PC-3 (cell line): ENCODE results near the gene SLC25A24. TPM values are rescaled to one million over a fixed set of nuclear protein-coding genes. Genes with fewer than 3 reads are reported as not detected.
"Not testable (repeated sequence)": the region's sequence is repeated elsewhere in the genome, so short reads cannot be mapped to it uniquely, and the experiment has no call there.

Experiments used
- ATAC-seq: fragments of 200-7000 bp; cut with Tn5 transposase; 2 replicates; pipeline ENCODE4 v1.9.1; 2020; ENCODE audit warnings: mild to moderate bottlenecking, moderate library complexity
- BruUV-seq: library from RNA; stranded (reverse); fragments of 400-500 nt; replicated peaks from 2 replicates; lab custom pipeline; 2021; lab: Mats Ljungman, UMichigan
- CTCF ChIA-PET: fragments of 300-600 bp; sonication (Branson Sonifier 250); formaldehyde crosslinking; loops from one replicate; lab custom pipeline; 2022; ENCODE audit warnings: antibody characterized with exemption; lab: Charles Lee
- POLR2A ChIA-PET: fragments of 300-600 bp; sonication (Branson Sonifier 250); formaldehyde crosslinking; loops from one replicate; lab custom pipeline; 2022; ENCODE audit warnings: antibody characterized with exemption; ENCODE audit not compliant: unreplicated experiment; lab: Charles Lee
- DNase-seq: peaks from one replicate; pipeline ENCODE4 v3.0.0-alpha.2; 2015
- H2AFZ ChIP-seq: fragments of 300-600 bp; sonication (generic); 2 replicates; pipeline ENCODE4 v1.6.0; 2016; ENCODE audit warnings: antibody characterized with exemption, low read length
- H3F3A ChIP-seq: fragments of 300-600 bp; sonication (generic); one replicate; pipeline ENCODE4 v1.6.0; 2017; ENCODE audit warnings: antibody characterized with exemption, low read length, control low read depth, mild to moderate bottlenecking; ENCODE audit not compliant: unreplicated experiment
- H3K27ac ChIP-seq: fragments of 300-600 bp; sonication (generic); 2 replicates; pipeline ENCODE4 v1.5.1; 2016; ENCODE audit warnings: mild to moderate bottlenecking, low read length
- H3K27me3 ChIP-seq: fragments of 300-600 bp; sonication (generic); 2 replicates; pipeline ENCODE4 v1.6.1; 2016; ENCODE audit warnings: low read length, mixed read lengths
- H3K36me3 ChIP-seq: fragments of 300-600 bp; sonication (generic); 2 replicates; pipeline ENCODE4 v1.6.1; 2016; ENCODE audit warnings: low read depth, mixed run types, low read length, mixed read lengths
- H3K4me1 ChIP-seq: fragments of 300-600 bp; sonication (generic); 2 replicates; pipeline ENCODE4 v1.5.1; 2016; ENCODE audit warnings: low read length; ENCODE audit not compliant: insufficient read depth
- H3K4me2 ChIP-seq: fragments of 300-600 bp; sonication (generic); 2 replicates; pipeline ENCODE4 v1.6.0; 2016; ENCODE audit warnings: low read length
- H3K4me3 ChIP-seq: fragments of 300-600 bp; sonication (generic); 2 replicates; pipeline ENCODE4 v1.5.1; 2016; ENCODE audit warnings: mild to moderate bottlenecking, low read length, mixed read lengths
- H3K79me2 ChIP-seq: fragments of 300-600 bp; sonication (generic); 2 replicates; pipeline ENCODE4 v1.6.1; 2017; ENCODE audit warnings: low read length, mixed read lengths
- H3K9ac ChIP-seq: fragments of 300-600 bp; sonication (generic); 2 replicates; pipeline ENCODE4 v1.6.0; 2016; ENCODE audit warnings: mild to moderate bottlenecking, low read length
- H3K9me2 ChIP-seq: fragments of 300-600 bp; sonication (generic); replicated peaks from 2 replicates; pipeline ENCODE4 v1.6.1; 2016; ENCODE audit warnings: mixed run types, low read length, mixed read lengths
- H3K9me3 ChIP-seq: fragments of 300-600 bp; sonication (generic); 2 replicates; pipeline ENCODE4 v1.6.1; 2016; ENCODE audit warnings: low read length, mixed read lengths
- H4K20me1 ChIP-seq: fragments of 300-600 bp; sonication (generic); 2 replicates; pipeline ENCODE4 v1.6.1; 2016; ENCODE audit warnings: low read length, mixed read lengths
- CTCF ChIP-seq: fragments of 300-600 bp; sonication (generic); conservative IDR thresholded peaks from 2 replicates; pipeline ENCODE4 v1.5.1; 2017; ENCODE audit warnings: antibody characterized with exemption, low read depth, mild to moderate bottlenecking, low read length
- EZH2 ChIP-seq: fragments of 300-600 bp; sonication (generic); IDR thresholded peaks from one replicate; pipeline ENCODE4 v1.6.1; 2017; ENCODE audit warnings: antibody characterized with exemption, mild to moderate bottlenecking, low read length; ENCODE audit not compliant: unreplicated experiment
- EZH2phosphoT487 ChIP-seq: fragments of 300-600 bp; sonication (generic); IDR thresholded peaks from 2 replicates; pipeline ENCODE4 v1.6.1; 2018; ENCODE audit warnings: mild to moderate bottlenecking, antibody characterized with exemption, low read length, borderline replicate concordance
- intact Hi-C: fragments of 100-400 bp; cut with micrococcal nuclease; formaldehyde crosslinking; loops from 2 replicates; pipeline ENCODE4 v1.9.0; 2023
- total RNA-seq: library from RNA; depleted of rRNA; stranded (reverse); fragments of >200 nt; gene quantifications from 2 replicates; pipeline ENCODE4 v1.2.3, GENCODE V29; 2014

The SLC25A24 gene
- total RNA-seq, 1 experiment from 2014 or later, result 30.3 TPM

GRCh38 chr1:108182959-108183700 lies 17.0 kb downstream of the SLC25A24 start:
- Histone ChIP-seq H3K9ac (no peak overlapping the region), H3K4me1 (peaks cover 13% of the 10 kb centered on the region), H3K36me3 (peaks cover 48% of the 10 kb centered on the region), H3K27me3 (no peaks in the 10 kb centered on the region), H2AFZ (no peak overlapping the region), H3K27ac (no peak overlapping the region), H3K9me3 (no peaks in the 10 kb centered on the region), H3K4me3 (no peak overlapping the region), H3F3A (no peaks in the 10 kb centered on the region), H3K79me2 (peaks cover 37% of the 10 kb centered on the region), H3K4me2 (no peak overlapping the region), H4K20me1 (no peaks in the 10 kb centered on the region), H3K9me2 (no peaks in the 10 kb centered on the region)
- DNase-seq (no peak), ATAC-seq (no peak)
- BruUV-seq, result no TSS peak
- intact Hi-C loops, result no loop called here
- CTCF ChIA-PET, result no interaction called here
- TF ChIP-seq EZH2phosphoT487 (no peak), EZH2 (no peak), CTCF (no peak)
- POLR2A ChIA-PET, result interaction anchor here (0.7 kb wide), 1 partner anchor 17 kb away, joined by 7 read pairs; the partner anchor contains the start of gene SLC25A24

GRCh38 chr1:108179018-108179417 lies 21.1 kb downstream of the SLC25A24 start:
- no peak for ATAC-seq
- Histone ChIP-seq H3K4me1 (peaks cover 13% of the 10 kb centered on the region), H3K36me3 (peaks cover 58% of the 10 kb centered on the region), H3F3A (no peaks in the 10 kb centered on the region), H3K4me3 (no peak overlapping the region), H2AFZ (no peak overlapping the region), H3K79me2 (peaks cover 31% of the 10 kb centered on the region), H3K4me2 (no peak overlapping the region), H3K9me2 (no peaks in the 10 kb centered on the region), H3K9ac (no peak overlapping the region), H4K20me1 (no peaks in the 10 kb centered on the region), H3K27ac (no peak overlapping the region), H3K9me3 (0 out of 2 replicates have a peak, but pooled peaks cover 5% of the 10 kb centered on the region), H3K27me3 (no peaks in the 10 kb centered on the region)
- intact Hi-C loops, result no loop called here
- no peak for TF ChIP-seq CTCF
- no peak for TF ChIP-seq EZH2
- TF ChIP-seq EZH2phosphoT487, result no peak
- CTCF ChIA-PET, result no interaction called here
- BruUV-seq, result no TSS peak
- POLR2A ChIA-PET, result no interaction called here
- no peak for DNase-seq

DNA sequence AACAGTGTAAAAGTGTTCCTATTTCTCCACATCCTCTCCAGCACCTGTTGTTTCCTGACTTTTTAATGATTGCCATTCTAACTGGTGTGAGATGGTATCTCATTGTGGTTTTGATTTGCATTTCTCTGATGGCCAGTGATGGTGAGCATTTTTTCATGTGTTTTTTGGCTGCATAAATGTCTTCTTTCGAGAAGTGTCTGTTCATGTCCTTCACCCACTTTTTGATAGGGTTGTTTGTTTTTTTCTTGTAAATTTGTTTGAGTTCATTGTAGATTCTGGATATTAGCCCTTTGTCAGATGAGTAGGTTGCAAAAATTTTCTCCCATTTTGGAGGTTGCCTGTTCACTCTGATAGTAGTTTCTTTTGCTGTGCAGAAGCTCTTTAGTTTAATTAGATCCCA lies 37.7 kb downstream of the SLC25A24 start:
- H3K27me3 ChIP-seq, H3K9me2 ChIP-seq, H3F3A ChIP-seq, H3K9me3 ChIP-seq, H4K20me1 ChIP-seq, H2AFZ ChIP-seq, H3K4me2 ChIP-seq, POLR2A ChIA-PET, intact Hi-C loops, H3K36me3 ChIP-seq, H3K27ac ChIP-seq, DNase-seq, BruUV-seq, H3K9ac ChIP-seq, H3K4me1 ChIP-seq, H3K4me3 ChIP-seq, H3K79me2 ChIP-seq, ATAC-seq, CTCF ChIA-PET: not testable (repeated sequence)

- H4K20me1 ChIP-seq, H3F3A ChIP-seq, H3K79me2 ChIP-seq, H3K27ac ChIP-seq, H3K4me1 ChIP-seq, ATAC-seq, DNase-seq, H3K9me2 ChIP-seq, H3K9me3 ChIP-seq, BruUV-seq, H3K27me3 ChIP-seq, H3K4me3 ChIP-seq, H3K9ac ChIP-seq, H3K4me2 ChIP-seq, intact Hi-C loops, POLR2A ChIA-PET, CTCF ChIA-PET, H2AFZ ChIP-seq: not testable (repeated sequence)
- H3K36me3 ChIP-seq, result peaks cover 17% of the 10 kb centered on the region
These were observed 40.2 kb downstream of the SLC25A24 start for GRCh38 chr1:108159951-108160350.
